B cell (primary cell): ENCODE measurements around the gene TMEM151A. TPM values are rescaled to one million over a fixed set of nuclear protein-coding genes. Genes with fewer than 3 reads are reported as not detected.

ENCODE experiments used
- ATAC-seq: fragments of 200-7000 bp; cut with Tn5 transposase; one replicate; pipeline ENCODE4 v1.10.0; 2021; ENCODE audit warnings: low read depth, mild to moderate bottlenecking, moderate number of reproducible peaks, moderate library complexity
- CTCF ChIA-PET: fragments of 350-600 bp; sonication (Branson Sonifier 250); formaldehyde crosslinking; loops from one replicate; lab custom pipeline; 2021; ENCODE audit warnings: antibody characterized with exemption, inconsistent platforms; lab: Charles Lee
- POLR2A ChIA-PET: fragments of 350-600 bp; sonication (Branson Sonifier 250); formaldehyde crosslinking; loops from one replicate; lab custom pipeline; 2021; ENCODE audit warnings: antibody characterized with exemption; lab: Charles Lee
- DNase-seq: peaks from one replicate; pipeline ENCODE4 v3.0.0; 2013
- H2AFZ ChIP-seq: 2 replicates; pipeline ENCODE4 v1.6.1; 2012; ENCODE audit warnings: mild to moderate bottlenecking, low read depth, low read length; ENCODE audit not compliant: insufficient read depth, poor library complexity, severe bottlenecking
- H3K27ac ChIP-seq, 2 donors: 1 replicate in 1 of 2; 2 replicates in 1 of 2; pipeline ENCODE4 v1.5.1; 2012 to 2013; ENCODE audit warnings: low read length in 2 of 2, mild to moderate bottlenecking in 2 of 2, moderate library complexity in 1 of 2
- H3K27me3 ChIP-seq, 4 experiments: fragments of 200-600 bp in 1 of 4; sonication (generic) in 1 of 4; replicated peaks in 1 of 4; 1 replicate in 2 of 4; 2 replicates in 2 of 4; pipeline versions ENCODE4 v1.6.1 to v1.7.0; 2013 to 2016; ENCODE audit warnings: low read length in 3 of 4, mild to moderate bottlenecking in 2 of 4, mixed read lengths in 1 of 4, moderate library complexity in 1 of 4; ENCODE audit not compliant: insufficient read depth in 4 of 4, control insufficient read depth in 3 of 4; ENCODE audit errors: control extremely low read depth in 1 of 4
- H3K36me3 ChIP-seq, 2 experiments: replicated peaks in 1 of 2; 1 replicate in 1 of 2; 2 replicates in 1 of 2; pipeline versions ENCODE4 v1.6.1 to v1.7.1; 2013; ENCODE audit warnings: low read length in 1 of 2; ENCODE audit not compliant: insufficient read depth in 2 of 2, control insufficient read depth in 1 of 2; ENCODE audit errors: control extremely low read depth in 1 of 2, extremely low read depth in 1 of 2
- H3K4me1 ChIP-seq, 2 donors: fragments of 200-600 bp in 1 of 2; sonication (generic) in 1 of 2; 1 replicate in 1 of 2; 2 replicates in 1 of 2; pipeline versions ENCODE4 v1.5.1 to v1.6.1; 2013 to 2017; ENCODE audit warnings: low read length in 2 of 2; ENCODE audit not compliant: control insufficient read depth in 2 of 2, insufficient read depth in 2 of 2
- H3K4me2 ChIP-seq: replicated peaks from 2 replicates; pipeline ENCODE3; 2012; ENCODE audit warnings: mild to moderate bottlenecking, low read depth, low read length; ENCODE audit not compliant: poor library complexity, severe bottlenecking
- H3K4me3 ChIP-seq, 5 experiments: fragments of 200-600 bp in 1 of 5; sonication (generic) in 1 of 5; 1 replicate in 3 of 5; 2 replicates in 2 of 5; pipeline versions ENCODE4 v1.5.1 to v1.7.0; 2011 to 2016; ENCODE audit warnings: low read length in 4 of 5, mild to moderate bottlenecking in 4 of 5, low read depth in 2 of 5, control low read depth in 1 of 5, moderate library complexity in 1 of 5; ENCODE audit not compliant: insufficient read depth in 1 of 5; ENCODE audit errors: control extremely low read depth in 1 of 5, extremely low read depth in 1 of 5
- H3K79me2 ChIP-seq: fragments of 200-600 bp; sonication (generic); one replicate; pipeline ENCODE4 v1.6.0; 2016; ENCODE audit warnings: low read length; ENCODE audit not compliant: control insufficient read depth, insufficient read depth
- H3K9ac ChIP-seq: fragments of 200-600 bp; sonication (generic); 2 replicates; pipeline ENCODE4 v1.6.1; 2017; ENCODE audit warnings: mild to moderate bottlenecking, low read length, moderate library complexity
- H3K9me3 ChIP-seq, 3 donors: one replicate each; pipeline versions ENCODE4 v1.6.1 to v1.7.1; 2013; ENCODE audit warnings: low read length in 2 of 3; ENCODE audit not compliant: control insufficient read depth in 2 of 3, insufficient read depth in 1 of 3; ENCODE audit errors: control extremely low read depth in 1 of 3
- H4K20me1 ChIP-seq: 2 replicates; pipeline ENCODE4 v1.6.0; 2012; ENCODE audit warnings: mild to moderate bottlenecking, low read length; ENCODE audit not compliant: insufficient read depth, control insufficient read depth, poor library complexity, severe bottlenecking
- H3K27ac Mint-ChIP-seq: one replicate; pipeline ENCODE4 v1.8.0; 2021; ENCODE audit warnings: mixed read lengths
- H3K27me3 Mint-ChIP-seq: one replicate; pipeline ENCODE4 v1.8.0; 2021; ENCODE audit warnings: mixed read lengths
- H3K4me1 Mint-ChIP-seq: one replicate; pipeline ENCODE4 v1.8.0; 2021; ENCODE audit warnings: mixed read lengths
- H3K4me3 Mint-ChIP-seq: one replicate; pipeline ENCODE4 v1.8.0; 2021; ENCODE audit warnings: mixed read lengths
- H3K9me3 Mint-ChIP-seq: one replicate; pipeline ENCODE4 v1.8.0; 2022; ENCODE audit warnings: mixed read lengths; ENCODE audit not compliant: insufficient read depth
- EZH2 ChIP-seq: IDR thresholded peaks from 2 replicates; pipeline ENCODE4 v1.6.1; 2012; ENCODE audit warnings: borderline replicate concordance, low read depth, mild to moderate bottlenecking, moderate library complexity, low read length; ENCODE audit not compliant: insufficient read depth, poor library complexity, severe bottlenecking
- WGBS: methylation state at CpG from one replicate; pipeline ENCODE4 v1.1.5; 2013; ENCODE audit warnings: missing lambda C conversion rate; ENCODE audit not compliant: insufficient coverage; 5-methylcytosine and 5-hydroxymethylcytosine counted together
- intact Hi-C: fragments of 100-400 bp; cut with micrococcal nuclease; formaldehyde crosslinking; loops from one replicate; pipeline ENCODE4 v1.10.0; 2022
- polyA plus RNA-seq: library from polyadenylated mRNA; depleted of rRNA; stranded (reverse); fragments of >200 nt; gene quantifications from 2 replicates; pipeline ENCODE4 v1.2.3, GENCODE V29; 2012
- total RNA-seq, 2 donors: library from RNA; stranded (reverse); fragments of 120-200 nt in 1 of 2; gene quantifications; 1 replicate in 1 of 2; 2 replicates in 1 of 2; pipeline versions ENCODE4 v1.2.3 to v1.2.4, GENCODE V29; 2013 to 2022
- TF ChIP-seq, protein P1 (sequence below): fragments of 200-600 bp; IDR thresholded peaks from one replicate; pipeline ENCODE4 v1.8.0; 2022; ENCODE audit warnings: antibody characterized with exemption, mild to moderate bottlenecking

The TMEM151A gene
- total and polyA plus RNA-seq, 2 donors (not counting 1 experiment from before 2014, with no cell fraction given) = 0.17 to 1.1 TPM

DNA sequence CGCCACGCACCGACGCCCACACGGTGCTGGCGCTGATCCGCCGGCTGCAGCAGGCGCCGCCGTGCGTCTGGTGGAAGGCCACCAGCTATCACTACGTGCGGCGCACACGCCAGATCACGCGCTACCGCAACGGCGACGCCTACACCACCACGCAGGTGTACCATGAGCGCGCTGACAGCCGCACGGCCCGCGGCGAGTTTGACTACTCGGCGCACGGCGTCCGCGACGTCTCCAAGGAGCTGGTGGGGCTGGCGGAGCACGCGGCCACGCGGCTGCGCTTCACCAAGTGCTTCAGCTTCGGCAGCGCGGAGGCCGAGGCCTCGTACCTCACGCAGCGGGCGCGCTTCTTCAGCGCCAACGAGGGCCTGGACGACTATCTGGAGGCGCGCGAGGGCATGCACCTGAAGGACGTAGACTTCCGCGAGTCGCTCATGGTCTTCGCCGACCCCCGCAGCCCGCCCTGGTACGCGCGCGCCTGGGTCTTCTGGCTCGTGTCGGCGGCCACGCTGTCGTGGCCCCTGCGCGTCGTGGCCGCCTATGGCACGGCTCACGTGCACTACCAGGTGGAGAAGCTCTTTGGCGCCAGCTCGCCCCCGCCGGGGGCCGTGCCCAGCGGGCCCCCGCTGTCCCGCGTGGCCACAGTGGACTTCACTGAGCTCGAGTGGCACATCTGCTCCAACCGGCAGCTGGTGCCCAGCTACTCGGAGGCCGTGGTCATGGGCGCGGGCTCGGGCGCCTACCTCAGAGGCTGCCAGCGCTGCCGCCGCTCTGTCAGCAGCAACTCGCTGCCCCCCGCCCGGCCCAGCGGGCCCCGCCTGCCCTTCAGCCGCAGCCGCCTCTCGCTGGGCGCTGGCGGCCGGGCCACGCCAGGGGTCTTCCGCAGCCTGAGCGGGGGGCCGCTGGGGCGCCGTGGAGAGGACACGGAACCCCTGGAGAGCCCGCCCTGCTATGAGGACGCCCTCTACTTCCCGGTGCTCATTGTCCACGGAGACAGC is 3.2 kb downstream of the TMEM151A start:
- H3K4me3 Mint-ChIP-seq = no peak overlapping the region

More for the DNA sequence above, 3.2 kb downstream of the TMEM151A start:
- H3K79me2 ChIP-seq = no peaks in the 10 kb centered on the region
- no peak overlapping the region for H3K27ac ChIP-seq
- CTCF ChIA-PET = interaction anchor here (0.6 to 2.1 kb wide), 2 partner anchors 17 to 831 kb away, joined by 3 to 8 read pairs; no protein-coding TSS in a partner anchor
- peaks cover 18% of the 10 kb centered on the region for H3K27me3 Mint-ChIP-seq
- peaks cover 18 to 21% of the 10 kb centered on the region in 2 donors for H3K4me1 ChIP-seq
- no peaks in the 10 kb centered on the region for H4K20me1 ChIP-seq
- no peaks in the 10 kb centered on the region for H3K36me3 ChIP-seq
- intact Hi-C loops = no loop called here
- no peak overlapping the region for H3K4me3 ChIP-seq
- DNase-seq (peak; percentile 26), ATAC-seq (no peak)
- no peak overlapping the region for H3K9ac ChIP-seq
- 83% methylated on average over 119 of the region's 123 CpGs for WGBS
- POLR2A ChIA-PET = no interaction called here
- no peaks in the 10 kb centered on the region for H3K9me3 Mint-ChIP-seq
- H3K27me3 ChIP-seq = peaks cover 2 to 33% (median 15%) of the 10 kb centered on the region in 4 experiments
- H3K4me1 Mint-ChIP-seq = peaks cover 15% of the 10 kb centered on the region
- H3K9me3 ChIP-seq = peaks cover 0 to 4% (median 0%) of the 10 kb centered on the region in 3 donors
- H3K4me2 ChIP-seq = no peak overlapping the region
- no peak overlapping the region for H3K27ac Mint-ChIP-seq
- H2AFZ ChIP-seq = no peak overlapping the region
- TF ChIP-seq EZH2 = no peak
- TF ChIP-seq, protein P1, sequence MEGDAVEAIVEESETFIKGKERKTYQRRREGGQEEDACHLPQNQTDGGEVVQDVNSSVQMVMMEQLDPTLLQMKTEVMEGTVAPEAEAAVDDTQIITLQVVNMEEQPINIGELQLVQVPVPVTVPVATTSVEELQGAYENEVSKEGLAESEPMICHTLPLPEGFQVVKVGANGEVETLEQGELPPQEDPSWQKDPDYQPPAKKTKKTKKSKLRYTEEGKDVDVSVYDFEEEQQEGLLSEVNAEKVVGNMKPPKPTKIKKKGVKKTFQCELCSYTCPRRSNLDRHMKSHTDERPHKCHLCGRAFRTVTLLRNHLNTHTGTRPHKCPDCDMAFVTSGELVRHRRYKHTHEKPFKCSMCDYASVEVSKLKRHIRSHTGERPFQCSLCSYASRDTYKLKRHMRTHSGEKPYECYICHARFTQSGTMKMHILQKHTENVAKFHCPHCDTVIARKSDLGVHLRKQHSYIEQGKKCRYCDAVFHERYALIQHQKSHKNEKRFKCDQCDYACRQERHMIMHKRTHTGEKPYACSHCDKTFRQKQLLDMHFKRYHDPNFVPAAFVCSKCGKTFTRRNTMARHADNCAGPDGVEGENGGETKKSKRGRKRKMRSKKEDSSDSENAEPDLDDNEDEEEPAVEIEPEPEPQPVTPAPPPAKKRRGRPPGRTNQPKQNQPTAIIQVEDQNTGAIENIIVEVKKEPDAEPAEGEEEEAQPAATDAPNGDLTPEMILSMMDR = no peak
